Stimulated activated CD4-positive, alpha-beta T cell treated with anti-CD3 and anti-CD28 coated beads, Interleukin-4, amount 100 ng/mL, for 48 hours (primary cell): Measurements from ENCODE around the gene NSF.
"Not testable (repeated sequence)": the region's sequence is repeated elsewhere in the genome, so short reads cannot be mapped to it uniquely, and the experiment has no call there.

Experiments used
- DNase-seq, 2 donors: peaks; one replicate each; pipeline ENCODE4 v3.0.0-alpha.2; 2020; ENCODE audit warnings: low read depth in 2 of 2

Gene NSF

DNA sequence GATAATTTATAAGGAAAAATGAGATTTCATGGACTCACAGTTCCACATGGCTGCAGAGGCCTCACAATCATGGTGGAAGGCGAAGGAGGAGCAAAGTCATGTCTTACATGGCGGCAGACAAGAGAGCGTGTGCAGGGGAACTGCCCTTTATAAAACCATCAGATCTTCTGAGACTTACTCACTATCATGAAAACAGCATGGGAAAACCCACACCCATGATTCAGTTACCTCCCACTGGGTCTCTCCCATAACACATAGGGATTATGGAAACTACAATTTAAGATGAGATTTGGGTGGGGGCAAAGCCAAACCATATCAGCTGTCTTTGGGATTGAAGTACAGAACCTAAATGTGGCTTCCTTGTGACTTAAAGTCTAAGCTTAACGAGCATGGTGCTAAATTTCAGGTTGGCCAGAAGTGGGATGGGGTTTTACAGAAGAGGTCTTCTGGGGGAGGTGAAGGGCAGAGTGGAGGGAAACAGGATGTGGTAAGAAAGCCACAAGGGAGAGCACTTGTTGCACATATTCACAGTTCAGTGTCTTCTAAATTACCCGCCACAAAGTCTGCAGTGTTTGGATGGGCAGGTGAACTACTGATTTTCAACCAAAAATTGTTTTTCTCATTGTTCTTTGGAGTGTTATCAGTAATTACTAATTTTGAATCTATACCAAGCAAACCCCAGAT lies 38.4 kb downstream of the NSF start:
- DNase-seq, result not testable (repeated sequence)

- DNase-seq, result not testable (repeated sequence)
These were observed 41.7 kb downstream of the NSF start for GRCh38 chr17:46632146-46632545.

- DNase-seq, result not testable (repeated sequence)
These were observed 44.4 kb downstream of the NSF start for GRCh38 chr17:46634844-46635243.

- DNase-seq, result not testable (repeated sequence)
These were observed 51.6 kb downstream of the NSF start for GRCh38 chr17:46641861-46642656.

GRCh38 chr17:46647251-46647650 lies 56.8 kb downstream of the NSF start:
- DNase-seq, result not testable (repeated sequence)

DNA sequence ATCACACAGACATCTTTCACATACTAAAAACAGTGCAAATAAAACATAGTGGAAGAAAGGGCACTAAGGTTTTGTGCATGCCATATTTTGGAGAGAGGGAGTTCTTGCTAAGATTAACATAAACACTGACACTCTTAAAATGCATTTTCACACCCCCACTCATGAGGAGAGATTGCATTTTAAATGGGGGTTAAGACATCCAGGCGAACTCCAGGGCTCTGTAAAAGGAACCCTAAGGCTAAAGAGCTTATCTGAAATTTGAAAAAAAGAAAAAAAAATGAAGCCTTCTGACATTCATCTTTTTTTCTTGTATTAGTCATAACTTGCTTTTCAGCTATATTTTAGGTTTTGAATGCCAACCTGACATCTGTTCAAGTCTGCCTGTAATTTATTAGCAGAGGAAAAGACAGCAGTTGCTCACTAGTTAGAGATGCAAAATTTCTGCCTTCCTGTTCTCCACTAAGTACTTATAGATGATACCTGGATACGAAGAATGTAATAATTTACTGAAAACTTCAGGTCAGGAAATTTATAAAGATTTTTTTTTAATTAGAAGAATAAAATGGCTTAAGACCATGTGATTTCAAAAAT lies 57.3 kb downstream of the NSF start:
- DNase-seq, result not testable (repeated sequence)

DNA sequence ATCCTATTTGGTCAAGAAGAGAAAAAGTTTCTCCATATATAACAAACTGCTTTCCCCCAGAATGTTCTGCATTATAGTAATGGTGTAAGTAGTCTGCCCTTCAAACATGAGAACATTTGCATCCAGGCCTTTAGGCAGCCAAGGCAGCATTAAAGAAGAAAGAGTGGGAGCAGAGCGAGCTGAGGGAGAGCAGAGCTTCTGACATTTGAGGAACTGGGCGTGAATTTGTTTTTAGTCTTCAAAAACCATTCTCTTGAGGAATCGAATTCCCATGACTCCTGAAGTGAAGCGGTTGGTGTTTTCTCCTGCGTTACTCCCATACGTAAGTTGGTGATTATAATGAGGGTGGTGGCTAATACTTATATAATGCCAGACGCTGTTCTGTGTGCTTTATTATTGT lies 58.8 kb downstream of the NSF start:
- not testable (repeated sequence) for DNase-seq

DNA sequence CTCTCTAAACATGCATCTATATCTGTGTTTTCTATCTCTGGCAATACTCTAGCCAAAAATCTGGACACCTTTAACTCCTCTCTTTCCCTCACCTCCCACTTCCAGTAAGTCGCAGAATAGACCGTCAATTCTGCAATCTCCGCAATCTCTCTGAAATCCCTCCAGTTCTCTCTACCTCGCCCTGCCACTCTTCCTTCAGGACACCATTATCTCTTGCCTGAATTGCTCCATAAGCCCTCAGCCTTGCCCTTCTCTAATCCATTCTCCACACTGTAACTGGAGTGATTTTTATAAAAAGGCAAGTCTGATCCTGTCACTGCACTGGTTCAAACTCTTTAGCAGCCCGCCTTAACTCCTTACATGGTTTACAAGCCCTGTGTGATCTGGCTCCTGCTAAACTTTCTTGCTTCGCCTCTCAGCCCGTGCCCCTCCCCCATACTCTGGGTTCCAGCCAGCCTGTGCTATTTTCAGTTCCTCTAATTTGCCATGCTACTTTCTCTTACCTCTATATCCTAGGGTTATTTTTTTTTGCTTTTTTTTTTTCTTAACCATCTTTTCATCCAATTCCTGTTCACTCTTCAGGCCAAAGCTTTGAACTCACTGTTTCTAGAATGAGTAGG lies 61.7 kb downstream of the NSF start:
- DNase-seq, result not testable (repeated sequence)

GRCh38 chr17:46658235-46658634 lies 67.8 kb downstream of the NSF start:
- not testable (repeated sequence) for DNase-seq

GRCh38 chr17:46659702-46660101 lies 69.2 kb downstream of the NSF start:
- DNase-seq, result not testable (repeated sequence)

DNA sequence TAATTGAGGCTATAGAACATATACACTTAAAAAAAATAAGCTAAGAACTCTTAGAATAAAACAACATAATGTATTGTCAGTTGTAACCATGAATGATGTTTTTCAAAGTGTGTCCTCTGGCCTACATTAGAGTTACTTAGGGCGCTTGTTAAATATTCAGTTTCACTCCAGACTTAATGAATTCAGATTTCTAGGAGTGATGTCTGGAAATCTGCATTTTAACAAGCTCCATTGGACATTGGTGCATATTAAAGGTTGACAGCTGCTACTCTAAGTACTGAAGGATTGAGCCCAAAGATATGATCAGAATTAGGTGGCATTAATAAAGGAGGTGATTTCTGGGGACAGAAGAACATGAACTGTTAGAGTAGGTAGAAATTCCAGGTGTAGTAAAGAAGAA lies 72.7 kb downstream of the NSF start:
- not testable (repeated sequence) for DNase-seq

DNA sequence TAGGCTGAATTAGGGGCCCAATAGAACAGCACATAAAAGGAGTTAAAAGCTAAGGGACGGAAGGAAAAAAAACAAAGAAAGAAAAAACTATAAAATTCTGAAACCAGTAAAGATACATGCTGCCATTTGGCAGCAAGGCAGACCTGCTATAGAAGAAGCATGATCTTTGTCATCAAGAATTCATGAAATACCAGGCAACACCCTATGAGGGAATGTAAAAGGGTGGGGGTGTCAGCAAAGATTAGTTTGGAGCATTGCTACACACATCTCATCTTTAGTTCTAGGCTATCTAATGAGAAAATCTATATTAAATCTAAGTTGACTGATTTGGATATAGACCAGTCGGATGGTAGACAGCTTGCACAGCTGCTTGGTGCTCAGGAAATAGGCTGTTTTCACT lies 73.1 kb downstream of the NSF start:
- not testable (repeated sequence) for DNase-seq

DNA sequence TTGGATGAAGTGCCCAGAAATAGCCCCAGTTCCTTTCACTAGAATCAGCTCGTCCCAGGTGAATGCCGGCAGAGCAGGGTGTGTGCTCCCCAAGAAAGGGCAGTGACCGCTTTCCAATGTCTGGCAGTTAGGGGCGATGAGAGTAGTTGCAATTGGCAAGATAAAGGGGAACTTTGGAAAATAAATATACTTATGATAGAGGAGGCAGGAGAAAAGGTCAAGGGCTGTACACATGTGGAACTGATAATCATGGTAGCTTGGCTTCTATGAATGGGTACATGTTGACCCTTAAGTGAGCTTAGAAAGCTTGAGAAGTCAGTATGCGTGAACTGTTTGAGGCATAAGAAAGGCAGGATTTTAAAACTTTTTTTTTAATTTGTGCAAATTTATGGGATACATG lies 75.5 kb downstream of the NSF start:
- DNase-seq, result not testable (repeated sequence)

DNA sequence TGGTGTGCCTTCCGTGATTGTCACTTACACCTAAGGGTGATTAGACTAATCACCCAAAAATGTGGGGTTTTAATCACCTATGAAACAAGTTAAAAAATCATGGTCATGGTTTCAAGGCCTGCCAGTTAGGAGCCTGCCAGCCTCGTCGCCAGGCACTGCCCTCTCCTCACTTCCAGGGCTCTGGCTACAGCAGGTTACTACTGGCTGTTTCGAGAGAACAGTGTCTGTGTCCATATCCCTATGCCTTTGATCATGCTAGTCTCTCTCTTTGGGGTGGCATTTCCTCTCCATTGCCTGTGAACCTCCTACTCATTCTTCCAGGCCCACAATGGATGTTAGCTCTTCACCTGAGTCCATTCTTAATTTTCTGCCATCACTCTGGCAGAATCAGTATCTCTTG lies 80.3 kb downstream of the NSF start:
- DNase-seq, result not testable (repeated sequence)

DNA sequence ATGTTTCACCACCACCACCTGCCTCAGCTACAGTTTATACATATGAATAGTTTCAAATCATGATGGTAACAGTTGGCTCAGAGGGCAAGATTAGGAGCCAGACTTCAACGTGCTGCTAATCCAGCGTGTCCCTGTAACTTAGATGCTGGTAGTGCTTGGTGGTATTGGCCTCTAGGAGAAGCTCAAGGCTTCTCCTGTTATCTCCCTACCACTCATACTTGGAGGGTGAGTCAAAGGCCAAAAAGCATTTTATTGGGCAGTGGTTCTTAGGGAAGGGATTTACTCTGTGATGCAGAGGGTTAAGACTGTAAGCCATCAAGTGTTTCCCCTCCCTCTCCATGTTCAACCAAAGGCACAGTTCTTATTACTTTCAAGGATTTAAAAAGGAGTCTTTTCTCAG lies 82.3 kb downstream of the NSF start:
- not testable (repeated sequence) for DNase-seq

GRCh38 chr17:46677819-46678218 lies 87.3 kb downstream of the NSF start:
- not testable (repeated sequence) for DNase-seq

- DNase-seq, result not testable (repeated sequence)
These were observed 93.2 kb downstream of the NSF start for GRCh38 chr17:46683653-46684052.

- not testable (repeated sequence) for DNase-seq
These were observed 94.8 kb downstream of the NSF start for GRCh38 chr17:46685284-46685683.

GRCh38 chr17:46692196-46692595 lies 101.7 kb downstream of the NSF start:
- not testable (repeated sequence) for DNase-seq

DNA sequence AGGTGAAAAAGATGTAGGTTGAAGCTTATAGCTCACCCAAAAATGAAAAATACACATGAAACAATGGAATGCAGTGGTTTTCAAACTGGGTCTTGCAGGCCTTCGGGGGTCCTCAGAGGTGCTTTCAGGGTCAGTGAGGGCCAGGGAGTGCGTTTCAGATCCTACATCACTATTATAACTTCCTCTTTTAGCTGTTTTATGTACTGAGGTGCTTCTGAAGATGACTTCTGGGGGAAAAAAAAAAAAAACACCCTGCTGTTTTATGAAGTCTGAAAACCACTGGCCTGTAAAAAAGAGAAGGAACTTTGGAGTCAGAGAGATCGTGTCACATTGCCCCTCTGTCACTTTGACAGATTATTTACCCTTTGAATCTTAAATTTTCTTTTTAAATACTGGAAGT lies 102.8 kb downstream of the NSF start:
- not testable (repeated sequence) for DNase-seq

DNA sequence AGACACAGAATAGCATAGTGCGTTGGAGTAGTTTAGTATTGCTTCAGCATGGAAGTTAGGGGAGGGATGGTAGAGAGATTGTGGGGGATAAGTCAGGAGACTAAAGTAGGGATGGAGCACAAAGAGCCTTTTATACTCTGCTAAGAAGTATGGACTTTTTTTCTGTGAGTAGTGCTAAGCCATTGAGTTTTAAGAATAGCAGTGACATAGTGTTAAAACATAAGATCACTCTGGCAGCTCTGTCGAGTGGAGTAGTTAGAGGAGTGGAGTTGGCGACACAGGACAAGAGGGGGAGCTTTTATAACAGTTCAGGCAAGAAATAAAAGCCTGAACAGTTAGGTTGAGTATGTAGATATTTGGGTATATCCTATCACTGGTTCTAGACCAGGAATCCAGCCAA lies 106.1 kb downstream of the NSF start:
- not testable (repeated sequence) for DNase-seq

- DNase-seq, result not testable (repeated sequence)
These were observed 108.5 kb downstream of the NSF start for GRCh38 chr17:46699014-46699413.
